GM19372 (cell line): ENCODE results near the gene EFHB.
"Not testable (repeated sequence)": the region's sequence is repeated elsewhere in the genome, so short reads cannot be mapped to it uniquely, and the experiment has no call there.

Experiments used
- ATAC-seq: cut with Tn5 transposase; IDR thresholded peaks from one replicate; pipeline ENCODE4 v1.9.1; 2021; ENCODE audit warnings: mild to moderate bottlenecking, low read depth, moderate library complexity; ENCODE audit not compliant: unreplicated experiment

Gene EFHB

GRCh38 chr3:19846609-19847008 is 87.4 kb downstream of the EFHB start:
- not testable (repeated sequence) for ATAC-seq
